Measurements from ENCODE around the gene B3GALT4.

The B3GALT4 gene

GRCh38 chr6:33277663-33278391 lies 904 bp downstream of the B3GALT4 start:
- H3K4me1 ChIP-seq (ENCODE audit: insufficient read depth, low read length, poor library complexity, severe bottlenecking) = peaks cover 30% of the 10 kb centered on the region
- peaks cover 10% of the 10 kb centered on the region; the same call in 1 of the 2 replicates for H3F3A ChIP-seq (ENCODE audit: low read depth)
- H3K27me3 ChIP-seq (ENCODE audit: insufficient read depth, low read length, poor library complexity, severe bottlenecking) = no peaks in the 10 kb centered on the region
- no peaks in the 10 kb centered on the region for H3K9me2 ChIP-seq (replicated peaks; ENCODE audit: low read depth, low read length)
- peaks cover 39% of the 10 kb centered on the region for H3K79me2 ChIP-seq (ENCODE audit: insufficient read depth, low read length)
- H3K9me3 ChIP-seq (ENCODE audit: insufficient read depth, low read depth, low read length) = no peaks in the 10 kb centered on the region
- peak overlapping the region; percentile 99 for H3K4me2 ChIP-seq (ENCODE audit: low read depth, low read length, poor library complexity, severe bottlenecking)
- H2AFZ ChIP-seq (ENCODE audit: low read length) = no peak overlapping the region
- peaks cover 44% of the 10 kb centered on the region for H3K36me3 ChIP-seq (ENCODE audit: insufficient read depth, low read length)
- H4K20me1 ChIP-seq (ENCODE audit: insufficient read depth, low read length, poor library complexity, severe bottlenecking) = peaks cover 39% of the 10 kb centered on the region
- H3K4me3 ChIP-seq (ENCODE audit: low read length, poor library complexity, severe bottlenecking) = peak overlapping the region; percentile 95
- TF ChIP-seq CTCF (conservative IDR thresholded peaks at IDR 0.05; ENCODE audit: low read length) (peak; percentile 9; the same call in 1 of the 2 replicates), EZH2phosphoT487 (IDR thresholded peaks at IDR 0.05; ENCODE audit: borderline replicate concordance) (no peak)
- H3K9ac ChIP-seq (ENCODE audit: low read depth, low read length, poor library complexity, severe bottlenecking) = peak overlapping the region; percentile 62

- no peaks in the 10 kb centered on the region for H3K27me3 ChIP-seq (ENCODE audit: insufficient read depth, low read length, poor library complexity, severe bottlenecking)
- H3K4me2 ChIP-seq (ENCODE audit: low read depth, low read length, poor library complexity, severe bottlenecking) = no peak overlapping the region
- H3K4me3 ChIP-seq (ENCODE audit: low read length, poor library complexity, severe bottlenecking) = no peak overlapping the region
- peaks cover 34% of the 10 kb centered on the region for H4K20me1 ChIP-seq (ENCODE audit: insufficient read depth, low read length, poor library complexity, severe bottlenecking)
- TF ChIP-seq CTCF (conservative IDR thresholded peaks at IDR 0.05; ENCODE audit: low read length) (no peak), EZH2phosphoT487 (IDR thresholded peaks at IDR 0.05; ENCODE audit: borderline replicate concordance) (no peak)
- H3K9me3 ChIP-seq (ENCODE audit: insufficient read depth, low read depth, low read length) = no peaks in the 10 kb centered on the region
- peaks cover 34% of the 10 kb centered on the region for H3K79me2 ChIP-seq (ENCODE audit: insufficient read depth, low read length)
- no peak overlapping the region for H3K9ac ChIP-seq (ENCODE audit: low read depth, low read length, poor library complexity, severe bottlenecking)
- peaks cover 44% of the 10 kb centered on the region for H3K36me3 ChIP-seq (ENCODE audit: insufficient read depth, low read length)
- peaks cover 10% of the 10 kb centered on the region; the same call in 1 of the 2 replicates for H3F3A ChIP-seq (ENCODE audit: low read depth)
- no peaks in the 10 kb centered on the region for H3K9me2 ChIP-seq (replicated peaks; ENCODE audit: low read depth, low read length)
- H3K4me1 ChIP-seq (ENCODE audit: insufficient read depth, low read length, poor library complexity, severe bottlenecking) = peaks cover 24% of the 10 kb centered on the region
- H2AFZ ChIP-seq (ENCODE audit: low read length) = no peak overlapping the region
Measured at GRCh38 chr6:33278392-33278741, 1.4 kb downstream of the B3GALT4 start.

- Histone ChIP-seq H3K27me3 (ENCODE audit: insufficient read depth, low read length, poor library complexity, severe bottlenecking) (no peaks in the 10 kb centered on the region), H3F3A (ENCODE audit: low read depth) (peaks cover 10% of the 10 kb centered on the region; the same call in 1 of the 2 replicates), H3K9me3 (ENCODE audit: insufficient read depth, low read depth, low read length) (no peaks in the 10 kb centered on the region), H3K4me2 (ENCODE audit: low read depth, low read length, poor library complexity, severe bottlenecking) (no peak overlapping the region), H2AFZ (ENCODE audit: low read length) (no peak overlapping the region), H4K20me1 (ENCODE audit: insufficient read depth, low read length, poor library complexity, severe bottlenecking) (peaks cover 29% of the 10 kb centered on the region), H3K9ac (ENCODE audit: low read depth, low read length, poor library complexity, severe bottlenecking) (no peak overlapping the region), H3K4me3 (ENCODE audit: low read length, poor library complexity, severe bottlenecking) (no peak overlapping the region), H3K4me1 (ENCODE audit: insufficient read depth, low read length, poor library complexity, severe bottlenecking) (peaks cover 20% of the 10 kb centered on the region), H3K9me2 (replicated peaks; ENCODE audit: low read depth, low read length) (no peaks in the 10 kb centered on the region), H3K79me2 (ENCODE audit: insufficient read depth, low read length) (peaks cover 30% of the 10 kb centered on the region), H3K36me3 (ENCODE audit: insufficient read depth, low read length) (peaks cover 40% of the 10 kb centered on the region)
- no peak for TF ChIP-seq EZH2phosphoT487 (IDR thresholded peaks at IDR 0.05; ENCODE audit: borderline replicate concordance)
- TF ChIP-seq CTCF (conservative IDR thresholded peaks at IDR 0.05; ENCODE audit: low read length) = no peak
Measured at GRCh38 chr6:33278810-33279209, 1.9 kb downstream of the B3GALT4 start.
